ENCODE results near the gene PGS1.

The PGS1 gene

GRCh38 chr17:78398390-78398789, 19.9 kb downstream of the PGS1 start:
- DNase-seq (ENCODE audit: low spot score), result no peak
- no peak overlapping the region for H3K27ac ChIP-seq
- TF ChIP-seq, protein P1, sequence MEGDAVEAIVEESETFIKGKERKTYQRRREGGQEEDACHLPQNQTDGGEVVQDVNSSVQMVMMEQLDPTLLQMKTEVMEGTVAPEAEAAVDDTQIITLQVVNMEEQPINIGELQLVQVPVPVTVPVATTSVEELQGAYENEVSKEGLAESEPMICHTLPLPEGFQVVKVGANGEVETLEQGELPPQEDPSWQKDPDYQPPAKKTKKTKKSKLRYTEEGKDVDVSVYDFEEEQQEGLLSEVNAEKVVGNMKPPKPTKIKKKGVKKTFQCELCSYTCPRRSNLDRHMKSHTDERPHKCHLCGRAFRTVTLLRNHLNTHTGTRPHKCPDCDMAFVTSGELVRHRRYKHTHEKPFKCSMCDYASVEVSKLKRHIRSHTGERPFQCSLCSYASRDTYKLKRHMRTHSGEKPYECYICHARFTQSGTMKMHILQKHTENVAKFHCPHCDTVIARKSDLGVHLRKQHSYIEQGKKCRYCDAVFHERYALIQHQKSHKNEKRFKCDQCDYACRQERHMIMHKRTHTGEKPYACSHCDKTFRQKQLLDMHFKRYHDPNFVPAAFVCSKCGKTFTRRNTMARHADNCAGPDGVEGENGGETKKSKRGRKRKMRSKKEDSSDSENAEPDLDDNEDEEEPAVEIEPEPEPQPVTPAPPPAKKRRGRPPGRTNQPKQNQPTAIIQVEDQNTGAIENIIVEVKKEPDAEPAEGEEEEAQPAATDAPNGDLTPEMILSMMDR (conservative IDR thresholded peaks at IDR 0.05; ENCODE audit: low read depth), result no peak
- ChIA-PET POLR2A (ENCODE audit: low non-redundant PET) (no interaction called here), CTCF (no interaction called here)

DNA sequence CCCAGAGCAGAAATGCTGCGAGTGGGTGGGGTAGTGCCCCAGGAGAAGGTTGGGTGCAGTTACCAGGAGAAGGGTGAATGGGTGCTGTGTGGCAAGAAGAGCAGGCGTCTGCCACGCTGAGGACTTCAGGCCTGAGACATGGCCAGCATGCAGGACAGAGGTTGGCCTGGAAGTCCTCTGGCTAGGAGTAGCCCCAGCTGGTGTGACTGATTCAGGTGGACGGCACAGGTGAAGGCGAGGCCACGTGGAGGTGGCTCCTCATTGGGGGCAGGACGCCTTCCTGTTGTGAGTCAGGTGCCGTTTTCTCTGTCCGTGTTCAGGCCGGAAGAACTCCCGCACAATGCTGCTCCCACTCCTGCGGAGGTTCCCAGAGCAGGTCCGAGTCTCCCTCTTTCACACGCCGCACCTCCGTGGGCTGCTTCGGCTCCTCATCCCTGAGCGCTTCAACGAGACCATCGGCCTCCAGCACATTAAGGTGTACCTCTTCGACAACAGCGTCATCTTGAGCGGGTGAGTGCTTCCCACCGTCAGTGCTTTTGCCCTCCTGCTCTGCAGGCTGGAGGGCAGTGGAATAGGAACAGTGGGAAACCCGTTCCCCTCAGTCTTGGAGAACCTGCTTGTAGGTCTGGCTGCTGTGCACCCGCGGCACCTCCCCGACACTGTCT, 20.7 kb downstream of the PGS1 start:
- POLR2A ChIA-PET (ENCODE audit: low non-redundant PET), result no interaction called here
- peak overlapping the region; percentile 73 for H3K27ac ChIP-seq
- CTCF ChIA-PET, result interaction anchor here (2.7 kb wide), 1 partner anchor 39 kb away, joined by 13 read pairs; the partner anchor contains the start of gene SOCS3
- TF ChIP-seq, protein P1 (conservative IDR thresholded peaks at IDR 0.05; ENCODE audit: low read depth), result no peak
- DNase-seq (ENCODE audit: low spot score), result no peak

DNA sequence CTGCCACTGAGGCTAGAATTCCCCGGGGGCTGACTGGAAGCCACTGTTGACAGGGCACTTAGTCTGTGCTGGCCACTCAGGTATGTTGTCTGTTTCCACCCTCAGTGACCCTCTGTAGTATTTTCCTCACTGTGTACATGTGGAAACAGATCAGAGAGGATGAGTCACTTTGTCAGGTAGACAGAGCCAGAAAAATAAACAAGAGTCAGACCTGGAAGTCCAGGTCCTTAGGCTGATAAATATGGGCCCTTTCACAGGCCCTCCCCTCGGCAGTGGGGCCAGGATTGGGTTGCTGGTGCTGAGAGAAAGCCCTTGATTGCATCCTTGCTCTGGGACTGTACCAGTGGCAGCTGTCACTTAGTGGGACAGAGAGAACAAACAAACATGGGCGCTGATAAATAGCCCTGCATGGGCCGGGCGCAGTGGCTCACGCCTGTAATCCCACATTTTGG, 21.3 kb downstream of the PGS1 start:
- CTCF ChIA-PET, result interaction anchor here (2.7 kb wide), 1 partner anchor 39 kb away, joined by 13 read pairs; the partner anchor contains the start of gene SOCS3
- peak; percentile 75 for DNase-seq (ENCODE audit: low spot score)
- TF ChIP-seq, protein P1 (conservative IDR thresholded peaks at IDR 0.05; ENCODE audit: low read depth), result no peak
- POLR2A ChIA-PET (ENCODE audit: low non-redundant PET), result no interaction called here
- peak overlapping the region; percentile 73 for H3K27ac ChIP-seq

- H3K27ac ChIP-seq, result peak overlapping the region; percentile 73
- TF ChIP-seq, protein P1 (conservative IDR thresholded peaks at IDR 0.05; ENCODE audit: low read depth), result no peak
- DNase-seq (ENCODE audit: low spot score), result peak; percentile 59
- CTCF ChIA-PET, result interaction anchor here (0.6 to 2.7 kb wide), 5 partner anchors 17 to 943 kb away, joined by 3 to 13 read pairs (median 4); partner anchors contain the start of gene SOCS3
- POLR2A ChIA-PET (ENCODE audit: low non-redundant PET), result no interaction called here
These were observed 22.3 kb downstream of the PGS1 start for GRCh38 chr17:78400581-78401240.

DNA sequence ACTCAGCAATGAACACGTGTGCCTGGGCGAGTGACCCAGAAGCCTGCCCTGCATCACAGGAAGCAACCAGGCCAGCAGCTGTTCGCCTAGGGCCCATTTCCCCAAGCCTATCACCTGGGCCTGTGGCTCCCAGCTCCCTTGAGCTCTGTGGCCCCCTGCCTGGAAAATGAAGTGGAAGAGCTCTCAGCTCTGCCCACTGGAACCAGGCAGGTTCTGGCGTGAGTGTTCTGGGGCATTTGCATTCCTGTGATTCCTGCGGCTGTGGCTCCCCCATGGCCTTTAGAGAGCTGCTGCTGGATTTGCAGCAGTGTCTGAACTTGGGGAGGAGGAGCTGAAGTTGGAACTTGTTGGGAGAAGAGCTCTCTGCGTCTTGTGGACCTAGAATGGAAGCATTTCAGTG, 22.8 kb downstream of the PGS1 start:
- CTCF ChIA-PET, result interaction anchor here (0.6 to 2.7 kb wide), 6 partner anchors 17 to 943 kb away, joined by 3 to 13 read pairs (median 4); partner anchors contain the start of gene SOCS3

GRCh38 chr17:78401891-78402290, 23.4 kb downstream of the PGS1 start:
- POLR2A ChIA-PET (ENCODE audit: low non-redundant PET), result no interaction called here
- TF ChIP-seq, protein P1 (conservative IDR thresholded peaks at IDR 0.05; ENCODE audit: low read depth), result no peak
- H3K27ac ChIP-seq, result peak overlapping the region; percentile 73
- no peak for DNase-seq (ENCODE audit: low spot score)
- CTCF ChIA-PET, result interaction anchor here (0.6 to 2.7 kb wide), 5 partner anchors 16 to 42 kb away, joined by 3 to 13 read pairs (median 4); partner anchors contain the start of gene SOCS3

More for the DNA sequence above, 22.8 kb downstream of the PGS1 start:
- TF ChIP-seq, protein P1 (conservative IDR thresholded peaks at IDR 0.05; ENCODE audit: low read depth), result no peak
- POLR2A ChIA-PET (ENCODE audit: low non-redundant PET), result no interaction called here
- H3K27ac ChIP-seq, result peak overlapping the region; percentile 73
- DNase-seq (ENCODE audit: low spot score), result peak; percentile 79
